Endothelial cell of umbilical vein (primary cell): Measurements from ENCODE around the gene ZFR2. TPM values are rescaled to one million over a fixed set of nuclear protein-coding genes. Genes with fewer than 3 reads are reported as not detected.

Source experiments
- BruUV-seq: library from RNA; stranded (reverse); fragments of 400-500 nt; replicated peaks from 2 replicates; lab custom pipeline; 2021; lab: Mats Ljungman, UMichigan
- CTCF ChIA-PET: fragments of 300-600, 350-600 bp; sonication (Branson Sonifier 250); formaldehyde crosslinking; loops from one replicate; lab custom pipeline; 2021; ENCODE audit warnings: antibody characterized with exemption, inconsistent platforms; lab: Charles Lee
- POLR2A ChIA-PET: fragments of 300-600, 350-600 bp; sonication (Branson Sonifier 250); formaldehyde crosslinking; loops from one replicate; lab custom pipeline; 2021; ENCODE audit warnings: antibody characterized with exemption, inconsistent platforms; lab: Charles Lee
- DNase-seq: peaks from one replicate; pipeline ENCODE4 v3.0.0-alpha.2; 2011; ENCODE audit warnings: low read depth, low spot score
- FAIRE-seq: peaks from 2 replicates; lab custom pipeline; 2011; peaks lifted over from hg19 to GRCh38; lab: Jason Lieb, UNC
- H2AFZ ChIP-seq: 2 replicates; pipeline ENCODE4 v1.6.0; 2012; ENCODE audit warnings: low read depth, low read length, control low read depth, inconsistent platforms
- H3K27ac ChIP-seq: 2 replicates; pipeline ENCODE4 v1.5.1; 2011; ENCODE audit warnings: low read depth, mild to moderate bottlenecking, control low read depth, low read length, moderate library complexity; ENCODE audit not compliant: insufficient read depth
- H3K27me3 ChIP-seq, 2 experiments: 2 replicates each; pipeline versions ENCODE4 v1.6.0 to v1.6.1; 2011; ENCODE audit warnings: low read length in 2 of 2, mixed read lengths in 1 of 2; ENCODE audit not compliant: control insufficient read depth in 2 of 2, insufficient read depth in 2 of 2
- H3K36me3 ChIP-seq, 2 experiments: 2 replicates in 1 of 2; 3 replicates in 1 of 2; pipeline ENCODE4 v1.5.1; 2011; ENCODE audit warnings: low read length in 2 of 2, mild to moderate bottlenecking in 1 of 2, moderate library complexity in 1 of 2; ENCODE audit not compliant: control insufficient read depth in 2 of 2, insufficient read depth in 2 of 2; ENCODE audit errors: extremely low read depth in 1 of 2
- H3K4me1 ChIP-seq: 3 replicates; pipeline ENCODE4 v1.5.1; 2011; ENCODE audit warnings: mild to moderate bottlenecking, low read length; ENCODE audit not compliant: control insufficient read depth, insufficient read depth; ENCODE audit errors: extremely low read depth
- H3K4me2 ChIP-seq: 2 replicates; pipeline ENCODE4 v1.6.1; 2011; ENCODE audit warnings: low read length, control low read depth, mixed read lengths; ENCODE audit not compliant: insufficient read depth
- H3K4me3 ChIP-seq, 3 experiments: fragments of 200-600 bp in 1 of 3; sonication (generic), shearing (Covaris generic) in 1 of 3; replicated peaks in 1 of 3; 2 replicates each; pipeline ENCODE4 v1.5.1; 2011 to 2016; ENCODE audit warnings: control low read depth in 3 of 3, low read length in 3 of 3, mild to moderate bottlenecking in 2 of 3, inconsistent platforms in 1 of 3, low read depth in 1 of 3, moderate library complexity in 1 of 3; ENCODE audit not compliant: insufficient read depth in 1 of 3
- H3K79me2 ChIP-seq: 2 replicates; pipeline ENCODE4 v1.6.0; 2012; ENCODE audit warnings: low read length, inconsistent platforms; ENCODE audit not compliant: control insufficient read depth, insufficient read depth
- H3K9ac ChIP-seq: replicated peaks from 2 replicates; pipeline ENCODE3; 2011; ENCODE audit warnings: low read length, control low read depth; ENCODE audit not compliant: insufficient read depth; ENCODE audit errors: extremely low read depth
- H3K9me1 ChIP-seq: replicated peaks from 3 replicates; pipeline ENCODE4 v1.6.0; 2011; ENCODE audit warnings: mild to moderate bottlenecking, low read length; ENCODE audit not compliant: control insufficient read depth, insufficient read depth; ENCODE audit errors: extremely low read depth
- H3K9me3 ChIP-seq: replicated peaks from 2 replicates; pipeline ENCODE4 v1.5.1; 2012; ENCODE audit warnings: low read length, inconsistent platforms; ENCODE audit not compliant: control insufficient read depth, insufficient read depth
- H4K20me1 ChIP-seq: replicated peaks from 2 replicates; pipeline ENCODE3; 2011; ENCODE audit warnings: mild to moderate bottlenecking, low read length; ENCODE audit not compliant: control insufficient read depth, insufficient read depth; ENCODE audit errors: extremely low read depth
- CTCF ChIP-seq, 2 donors: IDR thresholded peaks; 1 replicate in 1 of 2; 2 replicates in 1 of 2; pipeline ENCODE4 v1.5.1; 2011; ENCODE audit warnings: low read length in 2 of 2, mild to moderate bottlenecking in 2 of 2, moderate library complexity in 2 of 2, control low read depth in 1 of 2, inconsistent platforms in 1 of 2, low read depth in 1 of 2; ENCODE audit not compliant: insufficient read depth in 1 of 2; ENCODE audit errors: extremely low read depth in 1 of 2
- EZH2 ChIP-seq: IDR thresholded peaks from 2 replicates; pipeline ENCODE4 v1.6.1; 2012; ENCODE audit warnings: borderline replicate concordance, low read depth, mild to moderate bottlenecking, moderate library complexity, low read length, inconsistent platforms; ENCODE audit not compliant: severe bottlenecking
- FOS ChIP-seq: IDR thresholded peaks from 2 replicates; pipeline ENCODE4 v1.6.1; 2011; ENCODE audit warnings: mild to moderate bottlenecking, low read length, moderate library complexity, borderline replicate concordance; ENCODE audit not compliant: insufficient read depth
- GATA2 ChIP-seq: IDR thresholded peaks from 2 replicates; pipeline ENCODE4 v1.7.0; 2011; ENCODE audit warnings: low read depth, mild to moderate bottlenecking, moderate library complexity, mixed read lengths, low read length; ENCODE audit not compliant: insufficient read length, insufficient read depth
- JUN ChIP-seq: IDR thresholded peaks from 2 replicates; pipeline ENCODE4 v1.6.1; 2011; ENCODE audit warnings: borderline replicate concordance, low read depth; ENCODE audit not compliant: insufficient read length, insufficient read depth
- MAX ChIP-seq: IDR thresholded peaks from 2 replicates; pipeline ENCODE4 v1.6.1; 2011; ENCODE audit not compliant: insufficient read depth, insufficient read length
- MYC ChIP-seq: IDR thresholded peaks from one replicate; pipeline ENCODE4 v1.6.1; 2011; ENCODE audit warnings: mild to moderate bottlenecking, low read depth, low read length
- POLR2A ChIP-seq: IDR thresholded peaks from 2 replicates; pipeline ENCODE4 v1.6.1; 2012; ENCODE audit warnings: low read depth, mild to moderate bottlenecking, control low read depth, low read length
- POLR2AphosphoS5 ChIP-seq: IDR thresholded peaks from 2 replicates; pipeline ENCODE4 v1.6.1; 2012; ENCODE audit warnings: low read depth, mild to moderate bottlenecking, control low read depth, low read length, moderate library complexity; ENCODE audit not compliant: insufficient read depth
- dilution Hi-C: fragments of 300-500 bp; cut with MboI; formaldehyde crosslinking; loops from one replicate; pipeline ENCODE4 v1.15.0; 2019; ENCODE audit warnings: low sequenced_read_pairs; ENCODE audit not compliant: extremely low pct_ligation_motif_present
- intact Hi-C: fragments of 100-400 bp; cut with micrococcal nuclease; formaldehyde crosslinking; loops from one replicate; pipeline ENCODE4 v1.10.0; 2022
- polyA plus RNA-seq, 4 experiments: library from polyadenylated mRNA; depleted of rRNA in 3 of 4; stranded (reverse) in 3 of 4; unstranded in 1 of 4; fragments of >200 nt; gene quantifications; 2 replicates each; pipeline versions ENCODE4 v1.2.1 to v1.2.3, GENCODE V29; 2011 to 2012; ENCODE audit warnings: missing spikeins in 1 of 4
- total RNA-seq: library from RNA; stranded (reverse); gene quantifications from 2 replicates; pipeline ENCODE4 v1.2.3, GENCODE V29; 2021

Gene ZFR2
- total and polyA plus RNA-seq, 2 donors (not counting 3 experiments of a cell fraction or from before 2014, with no cell fraction given): not detected

DNA sequence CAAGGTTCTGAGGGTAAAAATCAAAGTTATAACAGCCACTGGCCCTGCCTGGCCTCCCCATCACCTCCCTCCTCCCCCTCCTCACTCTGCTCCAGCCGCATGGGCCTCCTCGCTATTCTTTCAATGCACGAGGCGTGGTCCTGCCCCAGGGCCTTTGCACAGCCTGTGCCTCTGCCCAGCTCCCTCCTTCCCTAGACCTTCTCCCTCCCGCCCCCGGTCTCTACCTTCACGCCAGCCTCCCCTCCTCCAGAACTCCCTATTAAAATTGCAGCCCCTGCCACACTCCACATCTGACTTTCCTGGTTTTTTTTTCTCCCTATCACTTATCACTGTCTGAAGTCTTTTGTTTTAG, 100.1 kb downstream of the ZFR2 start:
- intact Hi-C loops (no loop called here), dilution Hi-C loops (no loop called here)
- H2AFZ ChIP-seq: no peak overlapping the region
- H3K36me3 ChIP-seq: peaks cover 2 to 10% of the 10 kb centered on the region in 2 experiments
- no peaks in the 10 kb centered on the region for H4K20me1 ChIP-seq
- H3K27me3 ChIP-seq: no peaks in the 10 kb centered on the region
- H3K79me2 ChIP-seq: no peaks in the 10 kb centered on the region
- ChIA-PET POLR2A (no interaction called here), CTCF (interaction anchor here (1.0 kb wide), 1 partner anchor 52 kb away, joined by 3 read pairs; no protein-coding TSS in a partner anchor)
- no TSS peak for BruUV-seq
- no peak overlapping the region for H3K27ac ChIP-seq
- no peak overlapping the region for H3K9ac ChIP-seq
- TF ChIP-seq POLR2AphosphoS5: no peak
- no peak for TF ChIP-seq MYC
- no peak for TF ChIP-seq JUN
- TF ChIP-seq POLR2A: no peak
- no peak for TF ChIP-seq MAX
- no peak for TF ChIP-seq EZH2
- TF ChIP-seq CTCF (IDR thresholded peaks at IDR 0.05; ENCODE audit: extremely low read depth in 1 of 2, insufficient read depth in 1 of 2, low read depth in 1 of 2, low read length in 2 of 2): no peak
- no peak for TF ChIP-seq GATA2
- no peak for TF ChIP-seq FOS
- peaks cover 10% of the 10 kb centered on the region for H3K4me1 ChIP-seq
- H3K4me2 ChIP-seq: no peak overlapping the region
- FAIRE-seq (no peak), DNase-seq (no peak)
- no peak overlapping the region for H3K4me3 ChIP-seq
- no peaks in the 10 kb centered on the region for H3K9me3 ChIP-seq
- H3K9me1 ChIP-seq: no peaks in the 10 kb centered on the region
